H7 (cell line): ENCODE measurements around the gene GRIN1. TPM values are rescaled to one million over a fixed set of nuclear protein-coding genes. Genes with fewer than 3 reads are reported as not detected.

Experiments used
- DNase-seq: peaks from one replicate; pipeline ENCODE4 v3.0.0; 2012
- H3K27me3 ChIP-seq: 2 replicates; pipeline ENCODE4 v1.6.0; 2011; ENCODE audit warnings: mild to moderate bottlenecking, low read length; ENCODE audit not compliant: control insufficient read depth, insufficient read depth
- H3K36me3 ChIP-seq: replicated peaks from 2 replicates; pipeline ENCODE4 v1.5.1; 2011; ENCODE audit warnings: low read length; ENCODE audit not compliant: control insufficient read depth, insufficient read depth
- H3K4me3 ChIP-seq: 2 replicates; pipeline ENCODE4 v1.5.1; 2011; ENCODE audit warnings: low read depth, mild to moderate bottlenecking, control low read depth, low read length, moderate library complexity; ENCODE audit not compliant: insufficient read depth
- total RNA-seq: library from RNA; depleted of rRNA; stranded (reverse); fragments of >200 nt; shearing (Covaris generic); gene quantifications from 2 replicates; pipeline ENCODE4 v1.2.3, GENCODE V29; 2014

The GRIN1 gene
- total RNA-seq, 1 experiment from 2014 or later, result 0.52 TPM

- Histone ChIP-seq H3K4me3 (no peak overlapping the region), H3K36me3 (no peaks in the 10 kb centered on the region), H3K27me3 (peaks cover 83% of the 10 kb centered on the region)
- DNase-seq, result no peak
Observed at GRCh38 chr9:137159105-137160053, 20.4 kb downstream of the GRIN1 start.

DNA sequence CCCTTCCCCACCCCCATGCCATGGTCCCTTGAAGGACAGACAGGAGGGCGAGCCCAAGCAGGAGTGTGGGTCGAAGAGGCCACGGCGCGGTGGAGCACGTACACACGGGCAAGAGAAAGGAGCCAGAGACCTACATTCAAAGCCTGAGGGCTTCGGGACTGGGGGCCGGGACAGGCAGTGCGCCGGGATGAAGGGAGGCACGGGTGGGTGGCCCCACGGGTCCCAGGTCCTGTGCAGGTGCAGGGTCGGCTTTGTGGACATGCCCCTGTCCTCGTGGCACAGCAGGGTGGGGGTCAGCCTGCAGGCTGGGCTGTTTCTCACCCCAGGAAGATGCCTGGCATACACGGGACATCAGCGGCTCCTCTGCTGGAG is 21.1 kb downstream of the GRIN1 start:
- no peak for DNase-seq
- Histone ChIP-seq H3K4me3 (no peak overlapping the region), H3K36me3 (no peaks in the 10 kb centered on the region), H3K27me3 (peaks cover 85% of the 10 kb centered on the region)

GRCh38 chr9:137160716-137161557 is 22.0 kb downstream of the GRIN1 start:
- DNase-seq, result no peak
- peaks cover 78% of the 10 kb centered on the region for H3K27me3 ChIP-seq
- no peak overlapping the region for H3K4me3 ChIP-seq
- H3K36me3 ChIP-seq, result no peaks in the 10 kb centered on the region

DNA sequence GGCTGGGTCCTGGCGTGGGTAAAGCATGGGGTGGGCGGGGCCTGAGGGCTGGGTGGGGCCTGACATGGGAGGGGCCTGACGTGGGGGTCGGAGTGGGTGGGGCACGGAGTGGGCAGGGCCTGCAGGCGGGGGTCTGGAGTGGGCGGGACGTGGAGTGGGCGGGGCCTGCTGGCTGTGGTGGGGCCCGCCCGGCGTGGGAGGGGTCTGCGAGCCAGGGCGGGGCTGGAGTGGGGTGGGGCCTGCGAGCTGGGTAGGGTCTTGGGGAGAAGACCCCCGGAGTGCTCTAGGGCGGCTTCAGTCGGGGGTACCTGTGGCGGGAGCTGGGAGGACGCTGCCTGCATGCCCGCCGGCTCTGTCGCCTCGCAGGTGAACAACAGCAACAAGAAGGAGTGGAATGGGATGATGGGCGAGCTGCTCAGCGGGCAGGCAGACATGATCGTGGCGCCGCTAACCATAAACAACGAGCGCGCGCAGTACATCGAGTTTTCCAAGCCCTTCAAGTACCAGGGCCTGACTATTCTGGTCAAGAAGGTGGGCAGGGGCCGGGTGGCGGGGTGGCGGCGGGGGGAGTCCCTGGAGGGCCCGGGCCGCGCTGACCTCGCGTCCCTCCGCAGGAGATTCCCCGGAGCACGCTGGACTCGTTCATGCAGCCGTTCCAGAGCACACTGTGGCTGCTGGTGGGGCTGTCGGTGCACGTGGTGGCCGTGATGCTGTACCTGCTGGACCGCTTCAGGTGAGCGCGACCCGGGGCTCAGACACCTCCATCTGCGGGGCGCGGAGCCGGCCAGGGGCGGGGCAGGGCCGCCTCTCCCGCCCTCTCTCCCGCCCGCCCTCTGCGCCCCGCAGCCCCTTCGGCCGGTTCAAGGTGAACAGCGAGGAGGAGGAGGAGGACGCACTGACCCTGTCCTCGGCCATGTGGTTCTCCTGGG is 22.9 kb downstream of the GRIN1 start:
- Histone ChIP-seq H3K27me3 (peaks cover 78% of the 10 kb centered on the region), H3K36me3 (no peaks in the 10 kb centered on the region), H3K4me3 (peak overlapping the region; percentile 46; the same call in 1 of the 2 replicates)
- DNase-seq, result peak; percentile 97

DNA sequence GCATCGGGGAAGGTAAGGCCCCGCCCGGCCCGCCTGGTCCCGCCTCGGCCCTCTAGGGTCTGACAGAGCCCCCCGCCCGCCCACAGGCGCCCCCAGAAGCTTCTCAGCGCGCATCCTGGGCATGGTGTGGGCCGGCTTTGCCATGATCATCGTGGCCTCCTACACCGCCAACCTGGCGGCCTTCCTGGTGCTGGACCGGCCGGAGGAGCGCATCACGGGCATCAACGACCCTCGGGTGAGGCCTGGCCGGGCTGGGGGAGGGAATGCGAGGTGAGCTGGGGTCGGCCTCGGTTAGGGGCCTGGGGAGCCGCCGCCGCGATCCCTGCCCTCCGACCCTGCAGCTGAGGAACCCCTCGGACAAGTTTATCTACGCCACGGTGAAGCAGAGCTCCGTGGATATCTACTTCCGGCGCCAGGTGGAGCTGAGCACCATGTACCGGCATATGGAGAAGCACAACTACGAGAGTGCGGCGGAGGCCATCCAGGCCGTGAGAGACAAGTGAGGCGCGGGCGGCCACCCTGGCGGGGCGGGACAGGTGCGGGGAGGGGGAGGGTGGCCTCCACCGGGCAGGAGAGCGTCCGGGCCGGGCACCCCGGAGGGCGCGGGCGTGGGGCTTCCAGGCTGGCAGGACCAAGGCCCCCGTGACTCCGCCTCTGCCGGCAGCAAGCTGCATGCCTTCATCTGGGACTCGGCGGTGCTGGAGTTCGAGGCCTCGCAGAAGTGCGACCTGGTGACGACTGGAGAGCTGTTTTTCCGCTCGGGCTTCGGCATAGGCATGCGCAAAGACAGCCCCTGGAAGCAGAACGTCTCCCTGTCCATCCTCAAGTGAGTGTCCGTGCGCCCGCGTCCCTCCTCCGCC is 23.8 kb downstream of the GRIN1 start:
- peak overlapping the region; percentile 46 for H3K4me3 ChIP-seq
- peaks cover 79% of the 10 kb centered on the region for H3K27me3 ChIP-seq
- peak; percentile 90 for DNase-seq
- no peaks in the 10 kb centered on the region for H3K36me3 ChIP-seq

DNA sequence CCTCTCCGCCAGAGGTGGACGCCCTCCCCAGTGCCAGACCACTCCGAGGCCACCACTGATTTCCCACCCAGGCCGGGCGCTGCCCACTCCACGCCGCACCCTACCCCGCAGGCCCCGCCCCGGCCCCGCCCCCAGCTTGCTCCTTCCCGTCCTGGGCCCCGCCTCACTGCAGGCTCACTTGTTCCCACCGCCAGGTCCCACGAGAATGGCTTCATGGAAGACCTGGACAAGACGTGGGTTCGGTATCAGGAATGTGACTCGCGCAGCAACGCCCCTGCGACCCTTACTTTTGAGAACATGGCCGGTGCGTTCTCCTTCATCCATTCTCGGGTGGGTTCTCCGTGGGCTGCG is 24.4 kb downstream of the GRIN1 start:
- Histone ChIP-seq H3K27me3 (peaks cover 80% of the 10 kb centered on the region), H3K36me3 (no peaks in the 10 kb centered on the region), H3K4me3 (peak overlapping the region; percentile 46)
- peak; percentile 85 for DNase-seq

DNA sequence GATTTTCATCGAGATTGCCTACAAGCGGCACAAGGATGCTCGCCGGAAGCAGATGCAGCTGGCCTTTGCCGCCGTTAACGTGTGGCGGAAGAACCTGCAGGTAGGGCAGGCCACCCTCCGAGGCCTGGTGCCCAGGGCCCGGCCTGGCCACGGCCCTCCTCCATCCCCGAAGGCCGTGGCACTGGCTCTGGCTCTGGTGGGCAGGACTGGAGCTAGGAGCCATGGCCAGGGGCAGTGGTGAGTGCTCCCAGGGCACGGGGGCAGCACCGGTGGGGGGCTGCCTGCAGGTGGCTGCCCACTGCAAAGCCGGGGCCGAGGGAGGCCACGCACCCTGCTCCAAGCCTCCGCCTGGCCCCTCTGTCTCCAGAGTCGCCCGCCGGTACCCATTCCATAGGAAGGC is 24.9 kb downstream of the GRIN1 start:
- peaks cover 82% of the 10 kb centered on the region for H3K27me3 ChIP-seq
- DNase-seq, result peak; percentile 63

GRCh38 chr9:137164370-137165249 is 25.7 kb downstream of the GRIN1 start:
- no peaks in the 10 kb centered on the region for H3K36me3 ChIP-seq
- peaks cover 83% of the 10 kb centered on the region for H3K27me3 ChIP-seq
- peak; percentile 66 for DNase-seq
- no peak overlapping the region for H3K4me3 ChIP-seq

More for the DNA sequence above, 24.9 kb downstream of the GRIN1 start:
- H3K4me3 ChIP-seq, result no peak overlapping the region
- H3K36me3 ChIP-seq, result no peaks in the 10 kb centered on the region

DNA sequence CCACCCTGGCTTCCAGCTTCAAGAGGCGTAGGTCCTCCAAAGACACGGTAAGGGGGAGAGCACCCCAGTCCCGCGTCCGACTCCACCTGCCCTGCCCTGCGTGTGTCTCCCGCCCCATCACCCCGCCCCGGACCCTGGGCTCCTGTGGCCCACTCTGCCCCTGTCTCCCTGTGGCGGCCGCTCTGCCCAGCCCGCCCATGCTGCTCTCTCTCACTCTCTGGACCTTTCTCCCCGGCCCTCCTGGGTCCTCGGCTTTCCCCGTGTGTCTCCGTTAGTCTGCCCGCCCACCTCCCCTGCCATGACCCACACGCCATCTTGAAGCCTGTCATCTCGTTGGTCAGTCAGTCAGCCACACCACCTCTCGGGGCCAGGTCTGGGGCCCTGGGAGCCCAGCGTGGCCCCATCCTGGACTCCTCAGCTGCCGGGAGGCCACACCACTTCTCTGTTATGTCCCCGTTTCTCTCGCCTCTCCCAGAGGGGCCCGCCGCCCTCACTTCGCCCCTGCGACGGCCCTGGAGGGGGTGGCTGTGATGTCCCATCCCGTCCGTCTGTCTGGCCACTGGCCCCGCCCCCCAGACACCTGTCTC is 26.4 kb downstream of the GRIN1 start:
- no peaks in the 10 kb centered on the region for H3K36me3 ChIP-seq
- peak; percentile 65 for DNase-seq
- H3K27me3 ChIP-seq, result peaks cover 84% of the 10 kb centered on the region
- no peak overlapping the region for H3K4me3 ChIP-seq

DNA sequence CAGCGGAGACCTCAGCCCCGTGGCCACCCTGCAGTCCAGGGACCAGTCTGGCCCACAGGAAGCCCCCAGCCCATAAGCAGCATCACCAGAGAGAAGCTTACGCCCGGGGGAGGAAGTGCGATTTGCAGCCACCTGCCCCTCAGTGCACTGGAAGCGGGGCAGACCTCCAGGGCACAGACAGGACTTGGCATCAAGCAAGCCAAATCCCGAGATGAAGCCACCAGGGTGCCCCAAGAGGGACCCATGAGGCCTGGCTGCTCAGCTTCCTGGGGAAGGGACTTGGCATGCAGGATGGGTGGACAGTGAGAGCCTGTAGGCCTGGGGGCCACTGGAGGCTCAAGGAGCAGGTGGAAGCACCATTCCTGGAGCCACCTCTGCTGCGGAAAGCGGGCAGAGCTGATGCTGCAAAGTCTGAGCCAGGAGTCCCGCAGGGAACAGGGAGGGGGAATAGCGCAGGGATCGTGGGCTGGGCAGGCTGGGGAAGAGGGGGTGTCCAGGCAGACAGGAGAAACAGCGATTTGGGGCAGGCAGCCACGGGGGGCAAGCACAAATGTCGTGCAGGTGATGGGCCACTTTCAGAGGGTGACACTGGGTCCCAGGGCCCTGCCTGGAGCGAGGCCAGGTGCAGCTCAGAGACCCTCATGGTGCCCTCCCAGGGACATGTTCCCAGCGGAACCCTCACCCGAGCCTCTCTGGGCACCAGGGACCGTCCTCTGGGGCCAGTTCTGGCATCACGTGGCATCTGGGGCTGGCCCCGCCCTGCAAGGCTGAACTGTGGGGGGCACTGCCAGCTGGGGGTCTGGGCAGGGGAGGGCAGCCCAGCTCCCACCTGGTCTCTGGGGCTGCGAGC is 27.7 kb downstream of the GRIN1 start:
- peak; percentile 59 for DNase-seq
- no peak overlapping the region for H3K4me3 ChIP-seq
- no peaks in the 10 kb centered on the region for H3K36me3 ChIP-seq
- peaks cover 81% of the 10 kb centered on the region for H3K27me3 ChIP-seq

GRCh38 chr9:137167277-137167746 is 28.4 kb downstream of the GRIN1 start:
- DNase-seq, result peak; percentile 80
- peaks cover 74% of the 10 kb centered on the region for H3K27me3 ChIP-seq
- no peak overlapping the region for H3K4me3 ChIP-seq
- H3K36me3 ChIP-seq, result no peaks in the 10 kb centered on the region
